ENCODE measurements around the gene STYX. TPM values are rescaled to one million over a fixed set of nuclear protein-coding genes. Genes with fewer than 3 reads are reported as not detected.

The STYX gene
- total and polyA plus RNA-seq, 2 experiments from 2014 or later = 23.3 to 40.2 TPM

DNA sequence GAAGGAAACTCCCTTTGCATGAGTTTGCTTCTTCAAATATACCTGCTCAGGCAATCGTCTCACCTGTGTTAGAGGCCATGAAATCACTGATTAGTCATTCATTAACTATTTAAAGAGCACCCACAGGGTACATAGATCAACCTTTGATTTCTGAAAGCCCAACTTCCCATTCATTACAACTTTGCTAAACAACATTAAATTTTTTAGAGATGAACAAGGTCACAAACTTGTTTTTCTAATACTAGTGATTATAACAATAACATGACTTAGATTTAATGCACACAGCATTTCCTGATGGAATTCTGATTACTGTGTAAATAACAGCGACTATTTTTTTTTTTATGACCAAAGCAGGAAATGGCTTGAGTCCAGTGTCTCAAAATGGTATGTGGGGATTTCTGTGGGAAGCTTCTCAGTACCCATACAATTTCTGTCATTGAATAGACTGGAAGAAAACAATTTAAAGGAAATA is 29.2 kb upstream of the STYX start (continued):
- TF ChIP-seq, protein P1, sequence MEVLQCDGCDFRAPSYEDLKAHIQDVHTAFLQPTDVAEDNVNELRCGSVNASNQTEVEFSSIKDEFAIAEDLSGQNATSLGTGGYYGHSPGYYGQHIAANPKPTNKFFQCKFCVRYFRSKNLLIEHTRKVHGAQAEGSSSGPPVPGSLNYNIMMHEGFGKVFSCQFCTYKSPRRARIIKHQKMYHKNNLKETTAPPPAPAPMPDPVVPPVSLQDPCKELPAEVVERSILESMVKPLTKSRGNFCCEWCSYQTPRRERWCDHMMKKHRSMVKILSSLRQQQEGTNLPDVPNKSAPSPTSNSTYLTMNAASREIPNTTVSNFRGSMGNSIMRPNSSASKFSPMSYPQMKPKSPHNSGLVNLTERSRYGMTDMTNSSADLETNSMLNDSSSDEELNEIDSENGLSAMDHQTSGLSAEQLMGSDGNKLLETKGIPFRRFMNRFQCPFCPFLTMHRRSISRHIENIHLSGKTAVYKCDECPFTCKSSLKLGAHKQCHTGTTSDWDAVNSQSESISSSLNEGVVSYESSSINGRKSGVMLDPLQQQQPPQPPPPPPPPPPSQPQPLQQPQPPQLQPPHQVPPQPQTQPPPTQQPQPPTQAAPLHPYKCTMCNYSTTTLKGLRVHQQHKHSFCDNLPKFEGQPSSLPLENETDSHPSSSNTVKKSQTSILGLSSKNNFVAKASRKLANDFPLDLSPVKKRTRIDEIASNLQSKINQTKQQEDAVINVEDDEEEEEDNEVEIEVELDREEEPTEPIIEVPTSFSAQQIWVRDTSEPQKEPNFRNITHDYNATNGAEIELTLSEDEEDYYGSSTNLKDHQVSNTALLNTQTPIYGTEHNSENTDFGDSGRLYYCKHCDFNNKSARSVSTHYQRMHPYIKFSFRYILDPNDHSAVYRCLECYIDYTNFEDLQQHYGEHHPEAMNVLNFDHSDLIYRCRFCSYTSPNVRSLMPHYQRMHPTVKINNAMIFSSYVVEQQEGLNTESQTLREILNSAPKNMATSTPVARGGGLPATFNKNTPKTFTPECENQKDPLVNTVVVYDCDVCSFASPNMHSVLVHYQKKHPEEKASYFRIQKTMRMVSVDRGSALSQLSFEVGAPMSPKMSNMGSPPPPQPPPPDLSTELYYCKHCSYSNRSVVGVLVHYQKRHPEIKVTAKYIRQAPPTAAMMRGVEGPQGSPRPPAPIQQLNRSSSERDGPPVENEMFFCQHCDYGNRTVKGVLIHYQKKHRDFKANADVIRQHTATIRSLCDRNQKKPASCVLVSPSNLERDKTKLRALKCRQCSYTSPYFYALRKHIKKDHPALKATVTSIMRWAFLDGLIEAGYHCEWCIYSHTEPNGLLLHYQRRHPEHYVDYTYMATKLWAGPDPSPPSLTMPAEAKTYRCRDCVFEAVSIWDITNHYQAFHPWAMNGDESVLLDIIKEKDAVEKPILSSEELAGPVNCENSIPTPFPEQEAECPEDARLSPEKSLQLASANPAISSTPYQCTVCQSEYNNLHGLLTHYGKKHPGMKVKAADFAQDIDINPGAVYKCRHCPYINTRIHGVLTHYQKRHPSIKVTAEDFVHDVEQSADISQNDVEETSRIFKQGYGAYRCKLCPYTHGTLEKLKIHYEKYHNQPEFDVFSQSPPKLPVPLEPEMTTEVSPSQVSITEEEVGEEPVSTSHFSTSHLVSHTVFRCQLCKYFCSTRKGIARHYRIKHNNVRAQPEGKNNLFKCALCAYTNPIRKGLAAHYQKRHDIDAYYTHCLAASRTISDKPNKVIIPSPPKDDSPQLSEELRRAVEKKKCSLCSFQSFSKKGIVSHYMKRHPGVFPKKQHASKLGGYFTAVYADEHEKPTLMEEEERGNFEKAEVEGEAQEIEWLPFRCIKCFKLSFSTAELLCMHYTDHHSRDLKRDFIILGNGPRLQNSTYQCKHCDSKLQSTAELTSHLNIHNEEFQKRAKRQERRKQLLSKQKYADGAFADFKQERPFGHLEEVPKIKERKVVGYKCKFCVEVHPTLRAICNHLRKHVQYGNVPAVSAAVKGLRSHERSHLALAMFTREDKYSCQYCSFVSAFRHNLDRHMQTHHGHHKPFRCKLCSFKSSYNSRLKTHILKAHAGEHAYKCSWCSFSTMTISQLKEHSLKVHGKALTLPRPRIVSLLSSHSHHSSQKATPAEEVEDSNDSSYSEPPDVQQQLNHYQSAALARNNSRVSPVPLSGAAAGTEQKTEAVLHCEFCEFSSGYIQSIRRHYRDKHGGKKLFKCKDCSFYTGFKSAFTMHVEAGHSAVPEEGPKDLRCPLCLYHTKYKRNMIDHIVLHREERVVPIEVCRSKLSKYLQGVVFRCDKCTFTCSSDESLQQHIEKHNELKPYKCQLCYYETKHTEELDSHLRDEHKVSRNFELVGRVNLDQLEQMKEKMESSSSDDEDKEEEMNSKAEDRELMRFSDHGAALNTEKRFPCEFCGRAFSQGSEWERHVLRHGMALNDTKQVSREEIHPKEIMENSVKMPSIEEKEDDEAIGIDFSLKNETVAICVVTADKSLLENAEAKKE (CRISPR knock-in tag; IDR thresholded peaks at IDR 0.05) = no peak
- no peak for TF ChIP-seq ZNF331 (CRISPR knock-in tag; IDR thresholded peaks at IDR 0.05; ENCODE audit: low read depth)
- TF ChIP-seq, protein P2, sequence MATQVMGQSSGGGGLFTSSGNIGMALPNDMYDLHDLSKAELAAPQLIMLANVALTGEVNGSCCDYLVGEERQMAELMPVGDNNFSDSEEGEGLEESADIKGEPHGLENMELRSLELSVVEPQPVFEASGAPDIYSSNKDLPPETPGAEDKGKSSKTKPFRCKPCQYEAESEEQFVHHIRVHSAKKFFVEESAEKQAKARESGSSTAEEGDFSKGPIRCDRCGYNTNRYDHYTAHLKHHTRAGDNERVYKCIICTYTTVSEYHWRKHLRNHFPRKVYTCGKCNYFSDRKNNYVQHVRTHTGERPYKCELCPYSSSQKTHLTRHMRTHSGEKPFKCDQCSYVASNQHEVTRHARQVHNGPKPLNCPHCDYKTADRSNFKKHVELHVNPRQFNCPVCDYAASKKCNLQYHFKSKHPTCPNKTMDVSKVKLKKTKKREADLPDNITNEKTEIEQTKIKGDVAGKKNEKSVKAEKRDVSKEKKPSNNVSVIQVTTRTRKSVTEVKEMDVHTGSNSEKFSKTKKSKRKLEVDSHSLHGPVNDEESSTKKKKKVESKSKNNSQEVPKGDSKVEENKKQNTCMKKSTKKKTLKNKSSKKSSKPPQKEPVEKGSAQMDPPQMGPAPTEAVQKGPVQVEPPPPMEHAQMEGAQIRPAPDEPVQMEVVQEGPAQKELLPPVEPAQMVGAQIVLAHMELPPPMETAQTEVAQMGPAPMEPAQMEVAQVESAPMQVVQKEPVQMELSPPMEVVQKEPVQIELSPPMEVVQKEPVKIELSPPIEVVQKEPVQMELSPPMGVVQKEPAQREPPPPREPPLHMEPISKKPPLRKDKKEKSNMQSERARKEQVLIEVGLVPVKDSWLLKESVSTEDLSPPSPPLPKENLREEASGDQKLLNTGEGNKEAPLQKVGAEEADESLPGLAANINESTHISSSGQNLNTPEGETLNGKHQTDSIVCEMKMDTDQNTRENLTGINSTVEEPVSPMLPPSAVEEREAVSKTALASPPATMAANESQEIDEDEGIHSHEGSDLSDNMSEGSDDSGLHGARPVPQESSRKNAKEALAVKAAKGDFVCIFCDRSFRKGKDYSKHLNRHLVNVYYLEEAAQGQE (IDR thresholded peaks at IDR 0.05; ENCODE audit: unreplicated experiment) = no peak

- Histone ChIP-seq H4K20me1 (replicated peaks; ENCODE audit: insufficient read depth) (no peaks in the 10 kb centered on the region), H3K36me3 (ENCODE audit: insufficient read depth) (no peaks in the 10 kb centered on the region), H2AFZ (0 out of 2 replicates have a peak overlapping the region, but pooled peaks have one; percentile 85), H3K79me2 (replicated peaks; ENCODE audit: insufficient read depth) (no peaks in the 10 kb centered on the region), H3K9me2 (ENCODE audit: insufficient read depth) (0 out of 2 replicates have a peak, but pooled peaks cover 2% of the 10 kb centered on the region), H3K4me3 (no peak overlapping the region), H3K27ac (ENCODE audit: low read depth) (no peak overlapping the region), H3K4me2 (no peak overlapping the region), H3K27me3 (ENCODE audit: insufficient read depth) (no peaks in the 10 kb centered on the region), H3K4me1 (ENCODE audit: insufficient read depth) (no peaks in the 10 kb centered on the region), H3F3A (replicated peaks; ENCODE audit: low read depth) (no peaks in the 10 kb centered on the region)
- ATAC-seq (no peak), DNase-seq (ENCODE audit: low spot score) (no peak)
- peaks cover 7% of the 10 kb centered on the region for H3K27me3 Mint-ChIP-seq (ENCODE audit: insufficient read depth, low read depth, poor library complexity)
- no peaks in the 10 kb centered on the region for H3K9me3 Mint-ChIP-seq
- H3K36me3 Mint-ChIP-seq (ENCODE audit: low read depth) = no peaks in the 10 kb centered on the region
- no peak overlapping the region for H3K4me3 Mint-ChIP-seq
- H3K4me1 Mint-ChIP-seq = peaks cover under 1% of the 10 kb centered on the region; the same call in 2 of the 3 replicates
- no peak overlapping the region for H3K27ac Mint-ChIP-seq
- no peak for TF ChIP-seq CREB1 (CRISPR knock-in tag; IDR thresholded peaks at IDR 0.05; ENCODE audit: low read depth)
- TF ChIP-seq, protein P1 (CRISPR knock-in tag; IDR thresholded peaks at IDR 0.05) = no peak
Measured at GRCh38 chr14:52701223-52701622, 28.7 kb upstream of the STYX start.

Data from GM23338 (cell line).